Muscle of arm (tissue), 14 donors: ENCODE results near the gene NPR1. TPM values are rescaled to one million over a fixed set of nuclear protein-coding genes. Genes with fewer than 3 reads are reported as not detected.
"Not testable (repeated sequence)": the region's sequence is repeated elsewhere in the genome, so short reads cannot be mapped to it uniquely, and the experiment has no call there.

Source experiments
- DNase-seq: peaks from one replicate; pipeline ENCODE4 v3.0.0-alpha.2; 2013
- long read RNA-seq, 11 donors: transcript quantifications; one replicate each; lab custom pipeline, GENCODE V29; 2026
- polyA plus RNA-seq, 12 donors: library from polyadenylated mRNA; unstranded; fragments of 120-200 nt; gene quantifications; one replicate each; pipeline ENCODE4 v1.2.1, GENCODE V29; 2013; ENCODE audit not compliant: insufficient read length in 12 of 12

The NPR1 gene
- 10 to 100 TPM in 11 of 12 donors, not detected in 1; 12.0 to 16.5 (median 13.0) TPM for polyA plus RNA-seq
- long read RNA-seq, donor 1, result 0 reads
- long read RNA-seq, donor 2, full-length matches to known transcripts, result 1 of 1 reads
- long read RNA-seq, donor 2, partial matches to known transcripts, result 0 of 1 reads
- long read RNA-seq, donor 2, other reads (novel, unspliced or antisense), result 0 of 1 reads
- long read RNA-seq, donor 3, full-length matches to known transcripts, result 1 of 1 reads
- long read RNA-seq, donor 3, partial matches to known transcripts, result 0 of 1 reads
- long read RNA-seq, donor 3, other reads (novel, unspliced or antisense), result 0 of 1 reads
- long read RNA-seq, donor 4, result 0 reads
- long read RNA-seq, donor 5, full-length matches to known transcripts, result 3 of 3 reads
- long read RNA-seq, donor 5, partial matches to known transcripts, result 0 of 3 reads
- long read RNA-seq, donor 5, other reads (novel, unspliced or antisense), result 0 of 3 reads
- long read RNA-seq, donor 6, result 0 reads
- long read RNA-seq, donor 7, result 0 reads
- long read RNA-seq, donor 8, full-length matches to known transcripts, result 2 of 2 reads
- long read RNA-seq, donor 8, partial matches to known transcripts, result 0 of 2 reads
- long read RNA-seq, donor 8, other reads (novel, unspliced or antisense), result 0 of 2 reads
- long read RNA-seq, donor 9, result 0 reads
- long read RNA-seq, donor 10, full-length matches to known transcripts, result 1 of 1 reads
- long read RNA-seq, donor 10, partial matches to known transcripts, result 0 of 1 reads
- long read RNA-seq, donor 10, other reads (novel, unspliced or antisense), result 0 of 1 reads
- long read RNA-seq, donor 11, full-length matches to known transcripts, result 1 of 1 reads
- long read RNA-seq, donor 11, partial matches to known transcripts, result 0 of 1 reads
- long read RNA-seq, donor 11, other reads (novel, unspliced or antisense), result 0 of 1 reads

- no peak for DNase-seq
These were observed at the start of gene NPR1 for GRCh38 chr1:153678519-153679336. NPR1 (plus strand) TSS chr1:153678688; CDS start chr1:153679109, 421 bp downstream.

GRCh38 chr1:153629343-153629665 lies 49.2 kb upstream of the NPR1 start:
- DNase-seq, result no peak

- no peak for DNase-seq
These were observed 48.5 kb upstream of the NPR1 start for GRCh38 chr1:153629971-153630370.

DNA sequence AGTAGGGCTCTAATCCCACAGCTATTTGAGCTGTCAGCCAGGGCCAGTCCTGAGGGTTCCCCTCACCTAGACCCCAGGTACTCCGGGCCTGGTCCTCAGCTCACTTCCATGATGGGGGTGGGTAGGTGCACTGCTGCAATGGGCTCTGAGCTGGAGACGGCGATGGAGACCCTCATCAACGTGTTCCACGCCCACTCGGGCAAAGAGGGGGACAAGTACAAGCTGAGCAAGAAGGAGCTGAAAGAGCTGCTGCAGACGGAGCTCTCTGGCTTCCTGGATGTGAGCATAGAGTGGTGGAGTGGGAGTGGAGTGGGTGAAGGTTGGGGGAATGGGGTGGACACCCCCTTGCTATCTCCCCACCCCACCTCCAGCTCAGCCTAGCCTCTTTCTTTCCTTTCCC lies 48.1 kb upstream of the NPR1 start:
- DNase-seq, result no peak

DNA sequence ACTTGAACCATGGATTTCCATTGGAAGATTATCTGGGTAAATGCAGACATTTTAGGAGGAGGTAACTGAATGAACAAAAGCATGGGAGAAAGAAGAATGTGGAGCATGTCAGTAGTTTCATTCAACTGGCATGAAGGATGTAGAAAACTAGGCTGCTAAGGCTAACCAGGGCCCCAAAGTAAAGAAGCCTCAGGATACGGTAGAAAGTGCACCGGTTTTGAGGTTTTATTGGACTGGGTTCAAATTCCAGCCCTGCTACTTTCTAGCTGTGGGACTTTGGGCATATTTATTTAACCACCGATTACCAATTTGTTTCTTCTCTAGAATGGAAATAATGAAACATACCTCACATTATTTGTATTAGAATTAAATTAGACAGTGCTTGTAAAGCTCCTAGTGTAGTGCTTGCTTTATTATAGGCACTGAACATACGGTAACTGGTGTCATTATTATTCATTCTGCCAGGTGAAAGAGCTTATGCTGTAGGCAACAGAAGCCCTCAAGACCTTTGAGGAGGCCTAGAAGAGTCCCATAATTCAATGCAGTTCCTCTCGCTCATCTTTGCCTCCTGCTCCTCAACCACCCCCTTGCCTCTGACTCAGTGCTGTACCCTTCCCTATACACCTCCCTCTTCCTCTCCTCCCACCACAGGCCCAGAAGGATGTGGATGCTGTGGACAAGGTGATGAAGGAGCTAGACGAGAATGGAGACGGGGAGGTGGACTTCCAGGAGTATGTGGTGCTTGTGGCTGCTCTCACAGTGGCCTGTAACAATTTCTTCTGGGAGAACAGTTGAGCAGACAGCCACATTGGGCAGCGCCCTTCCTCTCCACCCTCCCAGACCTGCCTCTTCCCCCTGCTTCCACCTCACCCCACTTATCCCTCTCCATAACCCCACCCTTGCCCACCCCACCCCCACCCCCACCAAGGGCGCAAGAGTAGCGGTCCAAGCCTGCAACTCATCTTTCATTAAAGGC lies 47.2 kb upstream of the NPR1 start:
- DNase-seq, result no peak

DNA sequence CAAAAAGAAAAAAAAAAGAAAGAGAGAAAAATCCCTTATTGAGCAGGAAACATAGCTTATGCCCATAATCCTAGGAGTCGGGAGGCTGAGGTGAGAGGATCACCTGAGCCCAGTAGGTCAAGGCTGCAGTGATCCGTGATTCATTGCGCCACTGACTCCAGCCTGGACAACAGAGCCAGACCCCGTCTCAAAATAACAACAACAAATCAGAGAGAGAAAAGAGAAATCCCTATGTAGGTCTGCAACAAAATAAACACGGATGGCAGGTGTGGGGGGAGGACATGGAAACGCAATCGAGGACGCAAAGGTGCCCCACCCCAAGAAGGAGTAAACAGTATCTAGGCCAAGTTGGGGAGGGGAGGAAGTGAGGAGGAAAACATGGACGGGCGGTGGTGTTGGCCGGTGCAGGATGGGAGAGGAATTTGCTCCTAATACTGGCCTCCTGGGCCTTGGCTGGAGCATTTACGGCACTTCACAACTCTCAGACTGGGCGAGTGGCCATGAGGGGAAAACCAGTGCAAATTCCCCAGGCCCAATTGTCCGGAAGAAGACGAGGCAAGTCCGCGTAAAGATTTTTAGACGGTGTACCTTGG lies 45.2 kb upstream of the NPR1 start:
- DNase-seq, result no peak

DNA sequence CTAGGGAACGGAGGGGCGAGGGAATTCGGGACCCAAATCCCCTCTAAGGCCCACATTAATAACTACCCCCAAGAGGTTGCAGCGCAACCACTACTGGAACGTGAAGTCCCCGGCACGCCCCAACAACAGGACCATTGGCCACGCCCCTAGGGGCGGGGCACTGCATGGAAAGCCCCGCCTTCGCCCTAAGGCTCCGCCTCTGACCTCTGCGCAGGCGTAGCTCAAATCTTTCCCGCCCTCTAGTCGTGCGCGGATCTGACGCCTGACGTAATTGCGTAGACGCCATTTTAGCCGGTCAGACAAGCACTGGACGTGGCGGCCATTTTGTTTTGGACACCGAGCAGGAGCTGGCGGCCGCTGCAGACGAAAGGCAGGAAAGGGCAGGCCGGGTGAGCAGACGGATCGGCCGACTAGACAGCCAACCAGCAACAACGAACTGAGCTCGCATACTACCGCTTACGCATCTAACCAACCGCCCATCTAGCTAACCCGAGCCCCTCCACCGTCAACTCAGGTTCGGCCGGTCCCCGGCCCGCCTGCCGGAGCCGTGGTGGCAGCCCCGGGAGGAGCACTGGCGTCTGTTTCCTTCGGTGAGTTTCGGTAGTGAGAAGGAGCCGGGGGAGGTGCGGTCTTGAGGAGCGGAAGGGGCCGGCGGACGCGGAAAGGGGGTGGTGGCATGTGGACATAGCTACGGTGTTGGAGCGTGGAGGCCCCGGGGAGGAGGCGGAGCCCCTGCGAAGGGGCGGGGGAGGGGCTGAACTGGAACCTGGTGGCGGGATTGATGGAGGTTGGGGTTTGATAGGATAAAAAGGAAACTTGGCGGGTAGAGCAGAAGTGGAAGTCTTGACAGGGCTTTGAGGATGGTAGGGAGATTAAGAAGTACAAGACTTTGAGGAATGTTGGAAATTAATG lies 44.5 kb upstream of the NPR1 start, which contains the start of gene CHTOP:
Gene CHTOP, plus strand, starts transcription at position 313 of the 912 bp plus-strand sequence. CDS start 2,523 bp downstream, outside the sequence.
- peak; percentile 99 for DNase-seq

DNA sequence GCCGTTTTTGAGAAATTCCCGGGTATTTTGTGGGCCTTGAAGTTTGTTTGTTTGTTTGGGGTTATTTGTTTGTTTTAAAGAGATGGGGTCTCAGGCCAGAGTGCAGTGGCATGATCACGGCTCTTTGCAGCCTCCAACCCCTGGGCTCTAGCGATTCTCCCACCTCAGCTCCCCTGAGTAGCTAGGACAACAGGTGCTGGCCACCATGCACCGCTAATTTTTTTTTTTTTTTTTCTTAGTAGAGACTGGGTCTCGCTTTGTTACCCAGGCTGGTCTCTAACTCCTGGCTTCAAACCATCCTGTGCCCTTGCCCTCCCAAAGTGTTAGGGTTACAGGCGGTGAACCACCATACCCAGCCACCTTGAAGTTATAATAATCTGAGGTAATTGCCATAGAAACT lies 42.6 kb upstream of the NPR1 start:
- DNase-seq, result no peak

DNA sequence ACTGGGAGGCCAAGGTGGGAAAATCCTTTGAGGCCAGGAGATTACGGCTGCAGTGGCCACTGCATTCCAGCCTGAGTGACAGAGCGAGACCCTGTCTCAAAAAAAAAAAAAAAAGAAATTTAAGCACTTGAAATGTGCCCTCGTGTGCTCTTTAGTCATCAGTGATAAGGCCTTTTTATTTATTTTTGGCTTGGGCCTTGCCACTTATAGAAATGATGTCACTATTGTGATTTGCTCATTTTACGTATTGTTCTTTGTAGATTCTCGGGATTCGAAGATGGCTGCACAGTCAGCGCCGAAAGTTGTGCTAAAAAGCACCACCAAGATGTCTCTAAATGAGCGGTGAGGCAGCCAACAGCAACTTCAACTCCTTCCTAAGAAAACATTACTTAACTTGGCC lies 42.2 kb upstream of the NPR1 start:
- no peak for DNase-seq

DNA sequence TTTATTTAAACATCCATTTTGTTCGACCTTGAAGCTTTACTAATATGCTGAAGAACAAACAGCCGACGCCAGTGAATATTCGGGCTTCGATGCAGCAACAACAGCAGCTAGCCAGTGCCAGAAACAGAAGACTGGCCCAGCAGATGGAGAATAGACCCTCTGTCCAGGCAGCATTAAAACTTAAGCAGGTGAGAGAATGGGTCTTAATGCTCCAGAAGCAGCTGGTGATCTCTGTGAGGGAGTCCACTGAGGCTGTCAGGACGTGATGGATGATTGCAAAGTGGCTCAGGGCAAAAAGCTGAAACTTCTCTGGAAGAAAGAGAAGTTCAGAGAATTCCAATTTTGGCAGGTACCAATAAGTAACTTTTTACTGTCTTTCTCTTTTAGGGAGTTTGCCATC lies 40.2 kb upstream of the NPR1 start:
- no peak for DNase-seq

DNA sequence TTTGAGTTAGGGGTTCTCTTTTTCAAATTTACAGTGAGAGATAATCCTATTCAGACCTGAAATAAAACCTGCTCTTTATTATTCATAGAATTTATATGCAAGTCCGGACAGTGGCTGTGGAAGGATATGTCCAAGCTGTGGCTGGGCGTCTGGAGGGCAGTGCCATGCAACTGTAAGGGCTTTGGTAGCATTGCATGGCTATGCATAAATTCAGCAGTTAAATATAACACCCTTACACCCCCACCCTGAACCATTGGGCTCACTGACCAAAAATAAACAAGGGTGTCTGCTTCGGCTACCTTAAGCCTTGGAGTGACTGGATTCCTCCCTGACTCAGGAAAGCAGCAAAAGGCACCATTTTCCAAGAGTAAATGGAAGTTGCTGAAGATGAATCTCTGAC lies 39.2 kb upstream of the NPR1 start:
- DNase-seq, result no peak

GRCh38 chr1:153640213-153640612 lies 38.3 kb upstream of the NPR1 start:
- DNase-seq, result not testable (repeated sequence)

DNA sequence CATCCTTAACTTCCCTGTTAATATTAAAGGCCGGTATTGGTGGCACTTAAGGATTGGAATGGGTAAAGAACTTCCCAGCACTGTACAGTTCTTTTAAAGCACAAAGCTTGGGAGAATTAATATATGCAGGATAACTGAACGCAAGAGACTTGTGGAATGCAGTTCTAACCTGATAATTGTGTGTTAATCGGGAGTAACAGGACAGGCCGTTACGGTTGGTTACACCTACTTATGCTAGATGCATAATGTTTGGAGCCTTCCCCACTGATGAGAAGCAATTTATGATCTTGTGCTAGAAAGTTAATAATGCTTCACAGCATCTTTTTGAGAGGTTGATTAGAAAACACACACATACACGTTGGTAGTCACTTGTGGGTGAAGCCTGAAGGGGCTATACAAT lies 37.6 kb upstream of the NPR1 start:
- no peak for DNase-seq

DNA sequence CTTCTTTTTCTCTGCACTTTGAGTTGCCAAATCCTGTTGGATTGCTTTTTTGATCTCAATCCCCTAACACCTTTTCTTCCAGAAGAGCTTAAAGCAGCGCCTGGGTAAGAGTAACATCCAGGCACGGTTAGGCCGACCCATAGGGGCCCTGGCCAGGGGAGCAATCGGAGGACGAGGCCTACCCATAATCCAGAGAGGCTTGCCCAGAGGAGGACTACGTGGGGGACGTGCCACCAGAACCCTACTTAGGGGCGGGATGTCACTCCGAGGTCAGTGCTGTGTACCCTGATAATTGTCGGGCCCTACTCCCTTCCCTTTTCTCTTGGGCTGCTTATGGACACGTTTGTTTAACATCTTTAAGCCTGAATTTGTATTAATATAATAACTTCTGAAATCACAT lies 36.3 kb upstream of the NPR1 start:
- DNase-seq, result no peak

DNA sequence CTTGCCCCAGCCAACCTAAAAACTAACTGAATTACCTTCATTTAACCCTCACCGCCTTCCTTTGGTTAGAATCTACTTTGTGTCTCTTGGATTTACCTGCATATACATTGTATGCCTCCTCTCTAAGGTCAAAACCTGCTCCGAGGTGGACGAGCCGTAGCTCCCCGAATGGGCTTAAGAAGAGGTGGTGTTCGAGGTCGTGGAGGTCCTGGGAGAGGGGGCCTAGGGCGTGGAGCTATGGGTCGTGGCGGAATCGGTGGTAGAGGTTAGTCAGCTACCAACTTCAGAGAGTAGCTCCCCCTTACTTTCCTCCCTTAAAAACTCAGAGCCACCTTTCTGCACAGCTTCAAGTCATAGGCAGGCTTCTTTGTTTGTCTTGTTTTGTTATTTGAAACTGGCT lies 35.4 kb upstream of the NPR1 start:
- no peak for DNase-seq

GRCh38 chr1:153643816-153644215 lies 34.7 kb upstream of the NPR1 start:
- no peak for DNase-seq

DNA sequence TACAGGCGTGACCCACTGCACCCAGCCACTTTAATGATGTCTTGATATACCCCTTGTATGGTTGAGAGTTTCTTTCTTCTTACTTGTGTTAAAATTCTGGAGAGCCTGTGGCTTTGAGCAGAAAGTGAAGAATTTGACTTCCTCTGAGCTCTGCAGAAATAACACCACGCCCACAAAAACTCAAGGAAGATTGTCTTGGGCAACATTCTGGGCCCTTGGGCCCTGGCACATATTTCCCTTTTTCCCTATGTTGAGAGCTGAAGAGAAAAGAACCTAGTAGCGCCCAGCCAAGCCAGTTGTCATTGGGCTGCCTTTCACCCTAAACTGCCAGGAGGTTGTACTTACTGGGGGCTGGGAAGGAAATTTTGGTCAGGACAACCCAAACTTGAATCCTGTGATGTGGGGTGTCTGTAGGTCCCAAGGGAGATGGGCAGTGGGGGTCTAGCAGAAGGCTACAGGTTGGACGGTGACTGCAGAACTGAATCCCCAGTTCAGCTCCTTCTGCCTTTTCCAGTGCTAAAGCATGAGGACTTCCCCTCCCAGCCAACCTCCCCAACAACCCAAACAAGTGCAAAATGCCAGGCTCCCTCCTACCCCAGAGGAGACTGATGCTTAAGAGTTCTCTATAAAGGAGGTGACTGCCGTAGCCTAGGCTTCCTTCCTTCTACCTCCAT lies 31.7 kb upstream of the NPR1 start:
- no peak for DNase-seq

GRCh38 chr1:153647346-153647714 lies 31.2 kb upstream of the NPR1 start:
- DNase-seq, result no peak
